Measurements from ENCODE around the gene DHX35.
"Not testable (repeated sequence)": the region's sequence is repeated elsewhere in the genome, so short reads cannot be mapped to it uniquely, and the experiment has no call there.

DNA sequence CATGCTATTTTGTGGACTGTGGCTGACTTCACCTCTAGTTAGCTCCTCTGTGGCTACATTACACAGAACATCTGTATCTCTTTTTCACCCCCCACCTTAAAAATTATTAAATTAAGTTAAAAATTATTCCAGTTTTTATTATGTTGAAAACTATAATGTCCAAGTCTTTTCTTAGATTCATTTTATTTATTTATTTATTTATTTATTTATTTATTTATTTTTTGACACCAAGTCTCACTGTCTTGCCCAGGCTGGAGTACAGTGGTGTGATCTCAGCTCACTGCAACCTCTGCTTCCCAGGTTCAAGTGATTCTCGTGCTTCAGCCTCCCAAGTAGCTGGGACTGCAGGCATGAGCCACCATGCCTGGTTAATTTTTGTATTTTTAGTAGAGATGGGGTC, 34.7 kb downstream of the DHX35 start:
- TF ChIP-seq ZNF274 (IDR thresholded peaks at IDR 0.05; ENCODE audit: low read depth, low read length); YY1 (IDR thresholded peaks at IDR 0.05; ENCODE audit: insufficient read depth, insufficient read length): not testable (repeated sequence)
